HepG2 (cell line): ENCODE measurements around the gene ARL8B. TPM values are rescaled to one million over a fixed set of nuclear protein-coding genes. Genes with fewer than 3 reads are reported as not detected.
A peak's percentile ranks its signal among the peaks of the same experiment; 100 is the strongest.

Source experiments
- ATAC-seq: fragments of 200-7000 bp; cut with Tn5 transposase; 3 replicates; pipeline ENCODE4 v1.9.1; 2020; ENCODE audit warnings: mild to moderate bottlenecking, moderate library complexity
- BruUV-seq: library from RNA; stranded (reverse); fragments of 400-500 nt; replicated peaks from 2 replicates; lab custom pipeline; 2021; lab: Mats Ljungman, UMichigan
- CTCF ChIA-PET: fragments of 300-600 bp; formaldehyde crosslinking; extraction: SDS; loops from one replicate; lab custom pipeline; 2021; ENCODE audit warnings: low total read pairs, inconsistent platforms, low intra/inter-chr PET ratio; lab: Yijun Ruan, JAX
- POLR2A ChIA-PET: fragments of 350-600 bp; sonication (Branson Sonifier 250); formaldehyde crosslinking; loops from one replicate; lab custom pipeline; 2020; ENCODE audit warnings: antibody characterized with exemption, inconsistent platforms; lab: Yijun Ruan, JAX
- DNase-seq: peaks from one replicate; pipeline ENCODE4 v3.0.0-alpha.2; 2015; ENCODE audit warnings: low spot score
- FAIRE-seq: peaks from 3 replicates; lab custom pipeline; 2011; peaks lifted over from hg19 to GRCh38; lab: Jason Lieb, UNC
- H2AFZ ChIP-seq: one replicate; pipeline ENCODE4 v1.6.1; 2011; ENCODE audit warnings: low read length, inconsistent platforms
- H3K27ac ChIP-seq: fragments of 300-600 bp; 3 replicates; pipeline ENCODE4 v1.8.0; 2011; ENCODE audit warnings: mixed run types, mild to moderate bottlenecking, mixed read lengths, low read length, inconsistent platforms; ENCODE audit not compliant: insufficient read depth; ENCODE audit errors: extremely low read length
- H3K27me3 ChIP-seq, 2 experiments: fragments of 200-600 bp in 1 of 2; 2 replicates in 1 of 2; 3 replicates in 1 of 2; pipeline versions ENCODE4 v1.6.0 to v1.8.0; 2011; ENCODE audit warnings: low read length in 2 of 2, mild to moderate bottlenecking in 2 of 2, moderate library complexity in 2 of 2, inconsistent platforms in 1 of 2; ENCODE audit not compliant: insufficient read depth in 2 of 2, control insufficient read depth in 1 of 2
- H3K36me3 ChIP-seq, 2 experiments: fragments of 200-600 bp in 1 of 2; replicated peaks in 1 of 2; 2 replicates in 1 of 2; 3 replicates in 1 of 2; pipeline versions ENCODE4 v1.5.1 to v1.8.0; 2011; ENCODE audit warnings: low read length in 2 of 2, inconsistent platforms in 1 of 2; ENCODE audit not compliant: insufficient read depth in 2 of 2, control insufficient read depth in 1 of 2
- H3K4me1 ChIP-seq: 2 replicates; pipeline ENCODE4 v1.5.1; 2012; ENCODE audit warnings: low read length, inconsistent platforms; ENCODE audit not compliant: insufficient read depth
- H3K4me2 ChIP-seq: 2 replicates; pipeline ENCODE4 v1.6.0; 2011; ENCODE audit warnings: low read depth, low read length, inconsistent platforms
- H3K4me3 ChIP-seq, 3 experiments: fragments of 200-600 bp in 1 of 3; sonication (generic), shearing (Covaris generic) in 1 of 3; replicated peaks in 1 of 3; 2 replicates each; pipeline ENCODE4 v1.5.1; 2011 to 2016; ENCODE audit warnings: low read length in 3 of 3, inconsistent platforms in 2 of 3, low read depth in 2 of 3, mild to moderate bottlenecking in 2 of 3, control low read depth in 1 of 3, mixed read lengths in 1 of 3; ENCODE audit not compliant: insufficient read depth in 1 of 3
- H3K79me2 ChIP-seq: one replicate; pipeline ENCODE4 v1.6.1; 2011; ENCODE audit warnings: low read length, inconsistent platforms; ENCODE audit not compliant: insufficient read depth
- H3K9ac ChIP-seq: 2 replicates; pipeline ENCODE4 v1.6.0; 2011; ENCODE audit warnings: mild to moderate bottlenecking, low read depth, low read length, inconsistent platforms; ENCODE audit not compliant: insufficient read depth
- H3K9me3 ChIP-seq: 2 replicates; pipeline ENCODE4 v1.5.1; 2012; ENCODE audit warnings: mild to moderate bottlenecking, low read length
- H4K20me1 ChIP-seq: 2 replicates; pipeline ENCODE4 v1.6.0; 2011; ENCODE audit warnings: inconsistent platforms, mild to moderate bottlenecking, low read length, moderate library complexity; ENCODE audit not compliant: insufficient read depth
- KLF15 ChIP-seq: sonication (generic); formaldehyde crosslinking; IDR thresholded peaks from 2 replicates; pipeline ENCODE4 v1.8.1; 2023; ENCODE audit warnings: borderline replicate concordance, mild to moderate bottlenecking, inconsistent platforms, missing genetic modification reagents, mixed read lengths
- NBN ChIP-seq: fragments of 450-650 bp; conservative IDR thresholded peaks from 2 replicates; pipeline ENCODE4 v1.6.1; 2017
- TCF7 ChIP-seq: sonication (generic); IDR thresholded peaks from 2 replicates; pipeline ENCODE4 v1.6.1; 2016; ENCODE audit warnings: antibody characterized with exemption, low read depth
- TOPORS ChIP-seq: sonication (generic); formaldehyde crosslinking; IDR thresholded peaks from 2 replicates; pipeline ENCODE4 v1.8.0; 2023; ENCODE audit warnings: mild to moderate bottlenecking, missing genetic modification reagents
- ZBTB34 ChIP-seq: sonication (generic); formaldehyde crosslinking; IDR thresholded peaks from 2 replicates; pipeline ENCODE4 v1.8.0; 2022; ENCODE audit warnings: mild to moderate bottlenecking, missing genetic modification reagents
- ZMYM4 ChIP-seq: sonication (generic); formaldehyde crosslinking; IDR thresholded peaks from 2 replicates; pipeline ENCODE4 v1.8.1; 2023; ENCODE audit warnings: mild to moderate bottlenecking, missing genetic modification reagents
- ZNF282 ChIP-seq: fragments of 450-650 bp; IDR thresholded peaks from 2 replicates; pipeline ENCODE4 v1.6.1; 2018; ENCODE audit not compliant: partially characterized antibody
- WGBS: methylation state at CpG from one replicate; pipeline ENCODE4 v1.1.6; 2017; ENCODE audit warnings: low lambda C conversion rate; 5-methylcytosine and 5-hydroxymethylcytosine counted together
- in situ Hi-C: cut with HindIII; loops from 2 replicates; pipeline ENCODE4 v1.10.0; 2017; ENCODE audit warnings: low pct_unique_long_range_greater_than_20kb; ENCODE audit not compliant: extremely low pct_ligation_motif_present
- intact Hi-C: fragments of 100-400 bp; cut with micrococcal nuclease; formaldehyde crosslinking; loops from one replicate; pipeline ENCODE4 v1.10.0; 2022; ENCODE audit not compliant: unreplicated experiment
- polyA plus RNA-seq, 8 experiments: library from polyadenylated mRNA; depleted of rRNA in 3 of 8; stranded (reverse) in 7 of 8; unstranded in 1 of 8; fragments of >200 nt; fragmentation: Illumina TruSeq in 4 of 8; extraction: Trizol in 4 of 8; gene quantifications; 2 replicates each; pipeline versions ENCODE4 v1.2.1 to v1.2.3, GENCODE V29; 2011 to 2016; ENCODE audit warnings: low read depth in 4 of 8, missing spikeins in 1 of 8, mixed read lengths in 1 of 8; ENCODE audit not compliant: insufficient read depth in 1 of 8
- total RNA-seq, 5 experiments: library from RNA; depleted of rRNA; stranded (reverse); fragments of >200 nt; fragmentation: Illumina TruSeq; extraction: Trizol; gene quantifications; 2 replicates each; pipeline ENCODE4 v1.2.3, GENCODE V29; 2016; ENCODE audit warnings: low read depth in 1 of 5

The ARL8B gene
- total and polyA plus RNA-seq, 2 of the 13 experiments (the other 11 are each of a cell fraction or from before 2014, with no cell fraction given): 23.5 to 30.4 TPM

- in situ Hi-C loops (loop anchor here (5.0 kb wide), 1 partner anchor 67 kb away; the partner anchor contains the start of gene EDEM1), intact Hi-C loops (loop anchor here (5.0 kb wide), 1 partner anchor 143 kb away; the partner anchor contains the start of gene BHLHE40)
- peaks cover 30% of the 10 kb centered on the region for H3K4me1 ChIP-seq
- peak overlapping the region; percentile 29 for H3K4me2 ChIP-seq
- POLR2A ChIA-PET: no interaction called here
- DNase-seq (no peak), FAIRE-seq (no peak), ATAC-seq (no peak)
- peaks cover 33% of the 10 kb centered on the region for H3K79me2 ChIP-seq
- no TSS peak for BruUV-seq
- H4K20me1 ChIP-seq: peaks cover 4% of the 10 kb centered on the region; the same call in 1 of the 2 replicates
- CTCF ChIA-PET: no interaction called here
- no peaks in the 10 kb centered on the region for H3K36me3 ChIP-seq
- H2AFZ ChIP-seq: peak overlapping the region; percentile 44
- no peaks in the 10 kb centered on the region for H3K9me3 ChIP-seq
- 38% methylated on average over 3 of the region's 3 CpGs for WGBS
- H3K9ac ChIP-seq: no peak overlapping the region
- TF ChIP-seq ZNF282 (no peak), ZMYM4 (no peak), ZBTB34 (CRISPR knock-in tag) (no peak), KLF15 (CRISPR knock-in tag) (no peak), TCF7 (no peak), TOPORS (CRISPR knock-in tag) (no peak), NBN (no peak)
- no peak overlapping the region for H3K27ac ChIP-seq
- no peak overlapping the region for H3K4me3 ChIP-seq
- H3K27me3 ChIP-seq: no peaks in the 10 kb centered on the region; a peak in 1 of 5 replicates
These were observed 1.6 kb upstream of the ARL8B start for GRCh38 chr3:5120446-5120845.
